Upper lobe of left lung (tissue), 4 donors: ENCODE results near the gene WNT16.

Source experiments
- CTCF ChIP-seq, 6 experiments: fragments of 450-650 bp in 4 of 6; fragments of 200-600 bp in 2 of 6; sonication (generic) in 2 of 6; IDR thresholded peaks; one replicate each; pipeline ENCODE4 v1.5.1; 2016 to 2019; ENCODE audit warnings: antibody characterized with exemption in 6 of 6
- EP300 ChIP-seq, 4 donors: sonication (generic); formaldehyde crosslinking; IDR thresholded peaks; one replicate each; pipeline ENCODE4 v1.5.1; 2017; ENCODE audit warnings: antibody characterized with exemption in 4 of 4, control low read depth in 2 of 4
- POLR2A ChIP-seq, 4 donors: fragments of 450-650 bp; IDR thresholded peaks; one replicate each; pipeline ENCODE4 v1.5.1; 2016 to 2017; ENCODE audit warnings: antibody characterized with exemption in 4 of 4, mild to moderate bottlenecking in 2 of 4
- POLR2AphosphoS5 ChIP-seq, 2 donors: sonication (generic); formaldehyde crosslinking; IDR thresholded peaks; one replicate each; pipeline ENCODE4 v1.5.1; 2017; ENCODE audit warnings: antibody characterized with exemption in 2 of 2

GRCh38 chr7:121336579-121336978, 7.8 kb downstream of the WNT16 start:
- no peak for TF ChIP-seq CTCF (IDR thresholded peaks at IDR 0.05)
- TF ChIP-seq EP300 (IDR thresholded peaks at IDR 0.05) = no peak
- no peak for TF ChIP-seq POLR2A (IDR thresholded peaks at IDR 0.05)
- no peak for TF ChIP-seq POLR2AphosphoS5 (IDR thresholded peaks at IDR 0.05)
